SH-SY5Y (cell line): ENCODE results near the gene SIPA1L3.

ENCODE experiments used
- GATA2 ChIP-seq: IDR thresholded peaks from 2 replicates; pipeline ENCODE4 v1.6.1; 2011; ENCODE audit warnings: mild to moderate bottlenecking, low read depth, low read length
- GATA3 ChIP-seq: IDR thresholded peaks from 2 replicates; pipeline ENCODE4 v1.6.1; 2011; ENCODE audit warnings: low read depth, mild to moderate bottlenecking, low read length, moderate library complexity

GRCh38 chr19:38148337-38148736 lies 241.3 kb downstream of the SIPA1L3 start:
- TF ChIP-seq GATA2 = no peak
- TF ChIP-seq GATA3 = no peak
